Measurements from ENCODE around the gene SAP25.
"Not testable (repeated sequence)": the region's sequence is repeated elsewhere in the genome, so short reads cannot be mapped to it uniquely, and the experiment has no call there.

The SAP25 gene

DNA sequence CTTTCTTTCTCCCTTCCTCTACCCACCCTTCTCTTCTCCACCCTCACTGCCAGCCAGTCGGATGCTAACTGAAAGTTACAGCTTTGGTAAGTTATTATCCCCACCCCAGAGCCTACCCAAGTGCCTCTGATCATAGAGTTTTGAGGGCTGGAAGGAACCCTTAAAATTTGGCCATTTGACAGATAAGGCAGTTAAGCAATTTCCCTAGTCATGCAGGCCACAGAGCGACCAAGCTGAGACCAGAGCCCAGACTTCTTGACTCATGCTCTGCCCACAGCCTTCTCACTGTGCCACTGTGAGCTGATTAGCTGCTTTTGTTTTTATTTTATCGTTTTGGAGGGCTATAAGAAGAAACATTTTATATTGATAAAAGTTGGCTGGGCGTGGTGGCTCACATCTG, 17.2 kb downstream of the SAP25 start:
- no peak for DNase-seq

DNA sequence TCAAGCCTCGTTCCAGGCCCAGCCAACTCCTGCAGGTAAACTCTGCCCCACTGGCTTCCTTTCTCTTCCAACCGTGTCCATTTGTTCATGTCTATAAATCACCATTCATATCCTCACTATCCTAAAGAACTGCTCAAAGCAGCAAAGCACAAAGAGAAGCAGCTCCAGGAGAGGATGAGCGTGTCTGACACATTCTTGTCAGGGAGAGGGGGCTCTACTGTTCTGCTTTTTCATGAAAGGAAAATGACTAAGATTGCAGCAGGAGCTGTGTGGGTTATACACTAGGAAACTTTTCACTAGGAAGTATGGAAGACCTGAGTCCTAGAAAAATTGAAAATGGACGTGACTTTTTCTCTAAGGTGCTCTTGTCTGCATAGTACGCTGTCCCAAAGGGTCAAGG, 18.0 kb downstream of the SAP25 start:
- no peak for DNase-seq

DNA sequence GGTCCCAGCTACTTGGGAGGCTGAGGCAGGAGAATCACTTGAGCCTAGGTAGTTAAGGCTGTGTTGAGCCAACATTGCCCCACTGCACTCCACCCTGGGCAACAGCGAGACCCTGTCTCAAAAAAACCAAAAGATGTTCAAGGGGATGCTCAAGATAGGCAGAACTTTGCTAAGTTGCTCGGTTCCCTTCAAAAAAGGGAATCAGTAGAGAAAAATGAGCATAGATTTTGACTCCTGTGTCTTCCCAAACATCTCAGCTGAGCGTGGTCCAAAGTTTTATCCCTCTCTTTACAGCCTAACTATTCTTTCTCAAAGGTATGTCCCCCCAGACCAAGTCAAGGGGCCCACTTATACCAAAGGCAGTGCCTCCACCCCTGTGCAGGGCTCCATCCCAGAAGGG, 20.7 kb downstream of the SAP25 start:
- DNase-seq: no peak

DNA sequence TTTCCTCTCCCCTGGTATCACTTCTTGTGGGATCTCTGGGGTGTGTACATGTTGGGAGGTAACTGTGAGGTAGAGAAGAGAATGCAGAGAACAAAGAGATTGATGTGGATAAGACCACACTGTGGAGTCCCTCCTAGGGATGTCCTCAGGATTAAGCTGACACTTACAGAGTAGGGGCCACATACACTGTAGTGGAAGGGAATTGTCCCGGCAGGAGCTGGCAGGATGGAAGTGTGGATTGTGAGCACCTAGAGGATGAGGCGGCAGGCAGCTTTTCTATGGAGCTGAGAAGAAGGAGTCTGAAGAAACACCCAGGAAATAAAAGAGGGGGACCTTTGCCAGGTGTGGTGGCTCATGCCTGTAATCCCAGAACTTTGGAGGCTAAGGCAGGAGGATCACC, 21.2 kb downstream of the SAP25 start:
- DNase-seq: no peak

DNA sequence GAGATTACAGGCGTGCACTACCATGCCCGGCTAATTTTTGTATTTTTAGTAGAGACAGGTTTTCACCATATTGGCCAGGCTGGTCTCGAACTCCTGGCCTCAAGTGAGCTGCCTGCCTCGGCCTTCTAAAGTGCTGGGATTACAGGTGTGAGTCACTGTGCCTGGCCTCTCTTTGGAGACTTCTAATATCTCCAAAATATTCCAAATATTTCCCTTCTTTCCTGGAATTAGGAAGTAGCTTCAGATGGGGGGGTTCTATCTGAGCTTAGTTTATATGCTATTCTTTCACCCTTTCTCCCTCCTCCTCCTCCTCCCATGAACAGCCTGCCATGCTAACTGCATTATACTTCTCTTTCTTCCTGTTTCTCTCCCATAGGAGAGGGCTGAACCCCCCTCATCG, 25.3 kb downstream of the SAP25 start:
- DNase-seq: not testable (repeated sequence)

DNA sequence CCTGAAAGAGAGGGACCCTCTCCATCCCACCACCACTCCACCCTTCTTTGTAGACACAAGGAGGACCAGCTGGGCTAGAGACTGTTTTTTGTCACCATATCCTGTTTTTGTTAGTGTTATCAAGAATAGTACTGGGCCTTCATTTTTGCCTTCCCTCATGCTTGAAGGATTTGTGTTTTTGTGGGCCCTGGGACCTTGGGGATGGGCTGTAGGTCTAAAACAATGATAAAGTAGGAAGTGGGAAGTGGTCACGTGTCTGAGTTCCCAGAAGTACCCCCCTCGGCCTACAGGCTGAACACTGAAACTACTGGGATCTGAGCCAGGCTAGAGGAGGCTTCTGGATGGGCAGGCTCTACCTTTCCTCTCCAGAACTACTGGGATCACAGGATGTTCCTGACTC, 25.8 kb downstream of the SAP25 start:
- no peak for DNase-seq

DNA sequence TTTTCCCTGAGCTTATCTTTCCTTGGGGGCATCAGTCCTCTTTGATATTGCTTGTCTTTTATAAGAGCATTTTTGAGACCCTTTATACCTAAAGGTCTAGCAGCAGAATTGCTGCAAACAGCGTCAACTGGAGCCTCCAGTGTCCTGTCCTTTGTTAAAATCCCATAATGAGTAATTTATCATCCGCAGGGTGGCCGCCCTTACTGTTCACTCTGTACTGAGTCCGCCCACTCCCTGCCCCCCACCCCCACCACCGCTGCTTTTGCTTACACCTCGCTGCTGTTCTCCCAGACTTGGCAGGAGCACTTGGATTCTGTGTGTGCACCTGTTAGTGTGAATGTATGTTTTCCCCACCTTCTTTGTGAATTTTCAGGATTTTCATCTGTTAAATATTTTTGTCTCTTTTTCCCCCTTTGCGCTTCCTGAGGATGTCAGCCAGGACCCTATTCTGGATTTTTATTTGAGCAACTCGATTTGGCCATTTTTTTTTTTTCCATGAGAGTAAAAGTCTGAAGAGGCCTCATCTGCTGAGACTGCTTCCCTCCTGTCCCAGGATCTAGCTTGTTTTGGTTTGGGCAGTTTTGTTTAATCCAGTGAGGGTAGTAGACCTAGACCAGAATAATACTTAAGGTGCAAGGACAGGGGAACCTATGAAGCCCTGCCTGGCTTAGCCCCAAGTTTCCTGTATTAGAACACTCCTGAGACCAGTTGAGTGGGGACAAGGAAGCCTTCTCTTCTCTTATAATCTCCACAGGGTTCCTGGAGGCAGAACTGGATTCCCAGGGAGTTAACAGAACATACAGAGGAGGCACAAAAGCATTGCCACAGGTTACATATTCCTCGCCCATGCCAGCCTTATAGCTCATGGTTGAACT, 26.5 kb downstream of the SAP25 start:
- DNase-seq: no peak

DNA sequence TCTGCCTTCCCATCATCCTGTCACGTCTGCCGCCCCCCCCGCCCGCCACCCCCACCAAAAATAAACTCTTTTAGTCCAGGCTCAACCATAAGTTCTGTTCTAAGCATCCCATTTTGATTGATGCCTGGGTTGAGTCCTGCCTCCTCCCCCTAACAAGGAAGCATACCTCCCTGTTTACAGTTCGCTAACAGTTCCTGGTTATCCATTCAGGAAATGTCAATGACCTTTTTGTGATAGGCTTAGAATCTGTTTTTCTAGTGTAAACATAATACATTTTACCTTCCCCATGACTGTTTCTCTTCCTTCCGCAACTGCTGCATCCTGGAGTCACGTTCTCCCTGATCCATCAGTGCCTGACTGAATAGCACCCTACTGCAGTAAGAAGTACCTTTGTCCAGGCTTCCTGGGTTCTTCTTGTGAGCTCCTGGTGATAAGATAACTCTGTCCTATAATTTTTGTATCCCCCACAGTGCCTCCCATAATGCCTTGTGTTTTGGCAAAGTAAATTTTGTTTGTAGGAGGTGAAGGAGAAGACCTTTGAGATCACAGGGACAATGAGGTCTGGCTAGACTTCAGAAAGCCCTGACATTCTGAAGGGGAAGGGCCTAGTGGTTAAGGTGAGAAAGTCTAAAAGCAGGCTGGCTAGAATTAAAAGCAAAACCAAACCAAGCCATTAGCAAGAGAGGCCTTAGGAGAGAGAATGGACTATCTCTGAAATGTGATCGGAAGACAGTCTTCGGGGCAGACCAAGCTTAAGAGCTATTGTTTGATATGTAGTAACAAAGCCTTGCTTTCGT, 27.4 kb downstream of the SAP25 start:
- DNase-seq: no peak

DNA sequence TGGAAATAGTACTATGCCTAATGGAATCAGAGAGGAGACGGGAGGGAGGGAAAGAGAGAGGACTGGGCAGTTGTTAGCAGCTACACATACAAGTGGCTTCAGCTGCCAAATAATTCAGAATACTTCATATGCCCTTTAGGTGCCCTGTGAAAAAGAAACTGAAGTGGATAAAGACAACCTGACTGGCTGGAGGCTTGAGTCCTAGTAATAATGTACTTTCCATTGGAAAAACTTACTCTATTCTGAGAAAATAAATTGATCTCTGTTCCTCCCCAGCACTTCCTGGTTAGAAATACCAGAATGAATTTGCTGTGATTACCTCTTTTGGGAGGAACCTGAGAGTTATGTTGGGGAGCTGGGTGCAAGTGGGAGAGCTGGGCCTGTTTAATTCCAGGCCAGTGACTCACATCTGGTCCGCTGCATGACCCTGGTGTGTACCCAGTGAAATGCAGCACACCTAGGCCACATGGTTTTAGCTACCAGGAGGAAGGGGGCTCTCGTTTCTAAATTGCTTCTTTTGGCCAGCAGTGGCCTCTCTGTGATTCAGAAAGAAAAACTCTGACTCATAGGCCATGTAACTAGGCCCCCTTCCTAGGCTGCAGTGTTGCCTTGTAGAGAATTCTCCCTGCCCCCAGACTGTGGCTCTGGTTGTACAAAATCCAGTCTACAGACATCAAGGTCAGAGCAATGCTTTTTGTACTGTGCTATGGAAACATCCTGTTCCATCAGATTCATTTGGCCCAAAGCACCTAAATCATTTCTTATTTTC, 28.2 kb downstream of the SAP25 start:
- DNase-seq: peak; percentile 83

DNA sequence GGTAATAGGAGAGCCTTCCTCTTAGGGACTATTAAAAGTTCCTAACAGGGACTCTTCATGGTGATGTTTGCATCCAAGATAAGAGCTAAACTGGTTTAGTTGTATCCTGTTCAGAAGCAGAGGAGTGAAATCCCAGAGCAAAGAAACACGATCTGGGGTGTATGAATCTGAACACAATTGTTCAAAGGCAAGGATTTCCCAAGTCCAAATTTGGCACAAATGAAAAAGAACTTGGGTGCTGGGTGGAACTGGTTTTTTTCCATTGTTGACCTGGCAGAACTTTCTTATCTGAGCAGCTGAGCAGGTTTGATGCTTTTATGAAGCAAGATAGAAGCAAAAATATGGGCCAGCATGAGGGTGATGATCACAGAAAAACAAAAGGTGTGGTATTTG, 28.7 kb downstream of the SAP25 start:
- no peak for DNase-seq

DNA sequence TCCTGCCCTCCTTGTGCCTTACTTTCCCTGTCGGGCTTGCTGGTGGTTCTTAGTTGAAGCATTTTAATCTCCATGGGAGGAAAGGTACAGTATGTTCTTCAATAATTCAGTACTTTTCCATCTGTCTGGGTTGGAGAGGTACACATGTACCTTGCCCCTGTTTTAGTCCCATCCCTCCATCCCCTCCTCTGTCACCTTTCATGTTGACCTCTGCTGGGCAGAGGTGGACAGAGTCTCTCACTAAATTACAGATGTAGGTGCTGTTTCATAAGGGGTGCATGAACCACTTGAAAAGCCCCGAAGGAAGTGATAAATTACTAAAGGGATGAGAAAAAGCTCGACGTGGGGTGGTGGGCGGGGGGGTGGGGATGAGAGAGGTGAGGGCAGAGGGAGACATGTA, 29.3 kb downstream of the SAP25 start:
- DNase-seq: no peak

DNA sequence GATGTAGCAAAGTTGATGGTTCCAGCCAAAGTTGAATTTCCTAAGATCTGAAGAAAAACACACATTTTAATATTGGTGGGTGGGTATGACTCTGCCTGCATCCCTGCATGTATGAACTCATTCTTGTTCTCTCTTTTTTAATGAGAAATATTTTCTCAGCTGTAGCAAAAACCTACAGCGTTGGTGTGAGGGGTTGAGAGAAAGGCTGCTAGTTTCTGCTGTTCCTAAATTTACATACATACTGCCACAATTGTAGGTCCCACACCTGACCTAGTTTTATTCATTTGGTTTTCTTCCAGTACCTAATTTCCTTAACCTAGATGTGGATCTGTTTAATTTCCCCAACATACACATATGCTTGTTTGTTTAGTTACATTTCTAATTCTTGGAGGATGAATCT, 30.1 kb downstream of the SAP25 start:
- no peak for DNase-seq

DNA sequence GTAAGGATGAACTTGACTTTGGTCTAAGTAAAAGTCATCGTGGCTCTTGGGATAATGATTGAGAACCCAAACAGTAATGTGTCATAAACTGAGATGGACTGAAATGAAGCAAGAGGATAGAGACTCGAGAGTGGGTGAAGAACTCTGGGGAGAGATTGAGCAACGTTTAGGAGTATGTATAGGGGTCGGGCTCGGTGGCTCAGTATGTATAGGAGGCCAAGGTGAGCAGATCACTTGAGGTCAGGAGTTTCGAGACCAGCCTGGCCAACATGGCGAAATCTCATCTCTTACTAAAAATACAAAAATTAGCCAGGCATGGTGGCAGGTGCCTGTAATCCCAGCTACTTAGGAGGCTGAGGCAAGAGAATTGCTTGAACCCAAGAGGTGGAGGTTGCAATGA, 32.4 kb downstream of the SAP25 start:
- DNase-seq: not testable (repeated sequence)

DNA sequence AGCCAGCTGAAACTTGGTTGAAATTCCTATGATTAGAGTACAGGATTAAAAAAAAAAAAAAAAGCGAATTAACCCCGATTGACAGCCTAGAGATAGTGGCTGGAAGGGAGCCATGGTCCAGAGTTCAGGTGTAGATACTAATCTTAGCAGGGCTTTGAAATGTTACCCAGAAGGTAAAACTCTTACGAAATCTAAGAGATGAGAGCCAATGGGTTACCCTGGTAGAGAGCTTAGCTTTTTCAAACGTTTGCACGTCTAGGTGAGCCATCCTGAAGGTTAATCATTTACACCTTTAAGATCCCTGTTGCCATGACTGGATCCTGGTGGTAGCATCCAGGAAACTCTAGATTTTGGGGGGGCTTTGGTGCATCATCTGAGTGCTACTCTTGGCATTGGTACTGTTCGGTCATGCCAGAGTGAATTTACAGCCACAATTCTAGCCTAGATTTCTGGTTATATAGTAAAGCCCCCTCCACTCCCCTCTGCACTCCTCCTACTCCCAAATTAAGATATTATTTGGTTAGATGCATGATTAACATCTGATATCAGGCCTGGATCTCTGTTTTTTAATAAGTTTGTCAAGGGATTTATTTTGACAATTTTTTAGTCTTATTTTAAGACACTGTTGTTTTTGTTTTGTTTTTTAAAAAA, 33.5 kb downstream of the SAP25 start:
- no peak for DNase-seq

DNA sequence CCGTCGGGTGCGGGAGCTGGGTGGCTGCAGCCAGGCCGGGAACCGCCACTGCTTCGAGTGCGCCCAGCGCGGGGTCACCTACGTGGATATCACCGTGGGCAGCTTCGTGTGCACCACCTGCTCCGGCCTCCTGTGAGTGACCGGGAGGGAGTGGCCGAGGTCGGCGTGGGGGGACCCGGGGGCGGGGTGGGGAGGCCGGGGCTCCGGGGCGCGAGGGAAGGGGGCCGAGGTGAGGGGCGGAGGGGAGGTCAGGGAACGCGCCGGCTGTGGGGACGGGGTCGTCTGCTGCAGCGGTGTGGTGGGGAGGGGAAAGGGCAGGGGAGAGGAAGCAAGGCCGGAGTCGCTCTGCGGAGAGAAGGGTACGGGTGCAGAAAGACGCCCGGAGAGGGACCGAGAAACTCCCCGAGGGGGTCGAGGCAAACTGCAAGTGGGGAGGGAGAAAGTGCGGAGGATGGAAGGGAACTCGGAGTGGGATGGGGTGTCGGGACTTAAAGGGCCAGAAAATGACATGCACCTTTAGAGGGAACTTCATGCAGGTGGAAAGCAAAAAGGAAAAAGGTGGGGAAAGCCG, 34.2 kb downstream of the SAP25 start:
- no peak for DNase-seq

DNA sequence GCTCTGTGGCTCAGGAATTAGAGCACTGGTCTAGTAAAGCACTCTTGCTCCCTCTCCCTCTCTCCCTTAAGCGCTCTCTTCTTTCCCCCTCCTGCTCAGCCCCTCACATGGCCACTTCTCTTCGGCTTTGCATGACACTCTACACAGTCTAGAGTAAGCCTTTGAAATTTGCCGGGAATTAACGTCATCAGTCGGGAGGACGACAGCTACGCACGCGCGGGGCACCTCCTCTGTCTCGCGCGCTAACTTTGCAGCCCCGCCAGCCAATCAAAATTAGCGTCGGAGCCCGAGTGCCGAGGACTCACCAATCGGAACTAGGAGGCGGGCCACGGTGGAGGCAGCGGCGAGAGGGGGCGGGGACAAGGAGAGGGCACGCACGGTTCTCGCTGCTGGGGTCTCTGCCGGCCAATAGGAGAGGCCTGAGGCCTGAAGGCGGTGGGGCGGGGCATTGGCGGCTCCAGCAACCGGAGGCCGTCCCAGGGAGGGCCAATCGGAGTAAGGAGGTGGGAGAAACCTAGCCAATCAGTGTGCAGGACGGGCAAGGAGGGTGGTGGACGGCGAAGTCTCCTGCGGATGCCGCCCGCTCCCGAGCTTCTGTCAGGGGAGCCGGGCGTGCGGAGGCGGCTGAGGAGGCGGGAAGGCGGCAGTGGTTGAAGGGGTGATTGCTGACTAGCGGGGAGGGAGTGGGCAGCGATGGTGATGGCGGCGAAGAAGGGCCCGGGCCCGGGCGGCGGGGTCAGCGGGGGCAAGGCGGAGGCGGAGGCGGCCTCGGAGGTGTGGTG, 34.9 kb downstream of the SAP25 start, which contains the start of gene AGFG2:
Gene AGFG2 (plus strand): TSS at position 550 of the 782 bp plus-strand sequence. CDS start 144 bp downstream, at position 694.
- peak; percentile 100 for DNase-seq

DNA sequence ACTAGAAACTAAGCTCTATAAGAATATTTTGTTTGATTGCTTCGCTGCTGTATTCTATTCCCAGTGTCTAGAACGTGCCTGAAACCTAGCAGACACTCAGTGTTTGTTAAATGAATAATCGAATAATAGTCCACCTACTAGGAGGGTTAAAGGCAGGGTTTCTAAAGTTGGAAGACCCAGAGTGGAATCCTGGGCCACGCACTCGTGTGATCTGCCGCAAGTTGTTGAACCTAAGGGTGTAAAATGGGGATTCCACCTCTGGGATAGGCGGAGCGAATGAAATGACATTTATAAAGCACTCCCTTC, 35.4 kb downstream of the SAP25 start:
- DNase-seq: no peak

DNA sequence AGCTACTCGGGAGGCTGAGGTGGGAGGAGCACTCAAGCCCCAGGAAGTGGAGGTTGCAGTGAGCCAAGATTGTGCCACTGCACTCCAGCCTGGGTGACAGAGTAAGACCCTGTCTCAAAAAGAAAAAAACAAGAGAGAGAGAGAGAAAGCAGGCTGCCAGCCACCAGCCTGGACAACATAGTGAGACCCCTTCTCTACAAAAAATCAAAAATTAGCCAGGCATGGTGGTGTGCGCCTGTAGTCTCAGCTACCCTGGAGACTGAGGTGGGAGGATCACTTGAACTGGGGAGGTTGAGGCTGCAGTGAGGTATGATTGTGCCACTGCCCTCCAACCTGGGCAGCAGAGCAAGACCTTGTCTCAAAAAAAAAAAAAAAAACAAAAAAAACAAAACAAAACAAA, 37.0 kb downstream of the SAP25 start:
- not testable (repeated sequence) for DNase-seq

DNA sequence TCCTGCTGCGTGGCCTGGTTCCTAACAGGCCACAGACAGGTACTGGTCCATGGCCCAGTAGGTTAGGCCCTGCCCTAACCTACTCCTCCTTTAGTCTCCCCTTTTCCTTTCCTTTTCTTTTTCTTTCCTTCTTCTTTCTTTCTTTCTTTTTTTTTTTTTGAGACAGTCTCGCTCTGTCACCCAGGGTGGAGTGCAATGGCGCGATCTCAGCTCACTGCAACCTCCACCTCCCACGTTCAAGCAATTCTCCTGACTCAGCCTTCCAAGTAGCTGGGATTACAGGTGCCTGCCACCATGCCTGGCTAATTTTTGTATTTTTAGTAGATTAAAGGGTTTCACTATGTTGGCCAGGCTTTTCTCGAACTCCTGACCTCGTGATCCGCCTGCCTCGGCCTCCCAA, 37.7 kb downstream of the SAP25 start:
- DNase-seq: not testable (repeated sequence)

DNA sequence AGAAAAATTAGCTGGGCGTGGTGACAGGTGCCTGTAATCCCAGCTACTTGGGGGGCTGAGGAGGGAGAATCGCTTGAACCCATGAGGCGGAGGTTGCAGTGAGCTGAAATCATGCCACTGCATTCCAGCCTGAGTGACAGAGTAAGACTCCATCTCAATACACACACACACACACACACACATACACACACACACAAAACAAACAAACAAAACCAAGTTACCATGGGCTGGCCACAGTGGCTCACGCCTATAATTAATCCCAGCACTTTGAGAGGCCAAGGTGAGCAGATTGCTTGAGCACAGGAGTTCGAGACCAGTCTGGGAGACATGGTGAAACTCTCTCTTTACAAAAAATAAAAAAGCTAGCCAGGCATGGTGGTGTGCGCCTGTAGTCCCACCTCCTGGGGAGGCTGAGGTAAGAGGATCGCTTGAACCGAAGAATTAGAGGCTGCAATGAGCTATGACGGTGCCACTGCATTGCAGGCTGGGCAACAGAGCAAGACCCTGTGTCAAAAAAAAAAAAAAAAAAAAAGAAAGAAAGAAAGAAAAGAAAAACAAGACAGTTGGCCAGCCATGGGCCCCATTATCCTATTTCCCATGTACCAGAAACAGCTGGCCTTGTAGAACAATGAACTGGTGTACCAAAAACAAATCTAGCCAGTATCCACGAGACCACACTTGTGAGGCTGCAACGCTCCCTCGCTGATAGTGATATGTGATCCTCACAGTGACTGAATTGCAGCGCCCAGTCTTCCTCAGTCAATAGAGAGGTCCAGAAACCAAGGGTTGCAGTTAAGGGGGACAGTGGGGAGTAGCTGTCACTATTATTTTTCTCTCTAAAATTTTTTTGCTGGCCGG, 41.3 kb downstream of the SAP25 start:
- no peak for DNase-seq
